Uterus (tissue), 2 donors: ENCODE data around the gene CCDC137.

ENCODE experiments used
- POLR2A ChIP-seq, 2 donors: fragments of 450-650 bp; IDR thresholded peaks; one replicate each; pipeline ENCODE4 v1.6.1; 2016; ENCODE audit warnings: antibody characterized with exemption in 2 of 2, mild to moderate bottlenecking in 1 of 2, moderate library complexity in 1 of 2
- TF ChIP-seq, protein P1 (sequence below), 4 experiments: fragments of 200-600 bp in 2 of 4; fragments of 450-650 bp in 2 of 4; sonication (generic) in 2 of 4; IDR thresholded peaks; one replicate each; pipeline ENCODE4 v1.5.1; 2016 to 2019; ENCODE audit warnings: antibody characterized with exemption in 4 of 4, mild to moderate bottlenecking in 2 of 4, moderate library complexity in 1 of 4

DNA sequence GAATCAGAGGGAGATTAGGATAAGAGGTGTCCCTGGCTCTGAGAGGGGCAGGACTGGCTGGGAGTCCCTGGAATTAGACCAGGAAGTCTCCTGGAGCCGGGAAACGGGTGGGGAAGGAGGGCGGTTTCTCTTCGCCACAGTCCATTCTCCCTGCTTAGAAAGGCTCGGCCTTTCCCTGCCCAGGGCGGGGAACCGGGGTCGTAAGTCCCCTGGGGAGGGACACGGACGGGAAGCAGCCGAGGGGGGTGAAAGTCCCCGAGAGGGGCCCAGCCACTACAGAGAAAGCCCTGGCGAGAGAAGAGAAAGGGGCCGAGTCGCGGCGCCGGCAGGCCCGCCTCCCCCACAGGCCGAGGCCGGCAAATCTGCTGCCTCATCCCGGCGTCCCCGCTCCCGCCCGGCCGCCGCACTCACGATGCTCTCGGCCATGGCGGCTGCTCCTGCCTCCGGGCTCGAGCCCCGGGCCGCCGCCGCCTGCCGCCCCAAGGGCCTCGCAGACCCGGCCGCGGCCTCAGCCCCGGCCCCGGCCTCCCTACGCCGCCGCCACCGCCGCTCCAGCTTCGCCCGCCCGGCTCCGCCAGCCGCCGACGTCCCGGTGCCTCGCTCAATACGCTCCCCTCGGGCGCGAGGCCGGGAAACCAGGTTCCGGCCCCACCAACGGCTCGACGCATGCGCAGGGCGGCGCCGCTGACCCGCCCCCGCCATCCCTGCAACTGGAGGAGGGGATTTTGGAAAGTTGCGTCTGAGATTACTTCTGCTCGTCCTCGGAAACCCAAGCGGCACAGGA, 29.8 kb upstream of the CCDC137 start, which contains the start of the genes NPLOC4 and TSPAN10:
- TF ChIP-seq POLR2A (IDR thresholded peaks at IDR 0.05) = peak; percentile 61 to 88
- TF ChIP-seq, protein P1, sequence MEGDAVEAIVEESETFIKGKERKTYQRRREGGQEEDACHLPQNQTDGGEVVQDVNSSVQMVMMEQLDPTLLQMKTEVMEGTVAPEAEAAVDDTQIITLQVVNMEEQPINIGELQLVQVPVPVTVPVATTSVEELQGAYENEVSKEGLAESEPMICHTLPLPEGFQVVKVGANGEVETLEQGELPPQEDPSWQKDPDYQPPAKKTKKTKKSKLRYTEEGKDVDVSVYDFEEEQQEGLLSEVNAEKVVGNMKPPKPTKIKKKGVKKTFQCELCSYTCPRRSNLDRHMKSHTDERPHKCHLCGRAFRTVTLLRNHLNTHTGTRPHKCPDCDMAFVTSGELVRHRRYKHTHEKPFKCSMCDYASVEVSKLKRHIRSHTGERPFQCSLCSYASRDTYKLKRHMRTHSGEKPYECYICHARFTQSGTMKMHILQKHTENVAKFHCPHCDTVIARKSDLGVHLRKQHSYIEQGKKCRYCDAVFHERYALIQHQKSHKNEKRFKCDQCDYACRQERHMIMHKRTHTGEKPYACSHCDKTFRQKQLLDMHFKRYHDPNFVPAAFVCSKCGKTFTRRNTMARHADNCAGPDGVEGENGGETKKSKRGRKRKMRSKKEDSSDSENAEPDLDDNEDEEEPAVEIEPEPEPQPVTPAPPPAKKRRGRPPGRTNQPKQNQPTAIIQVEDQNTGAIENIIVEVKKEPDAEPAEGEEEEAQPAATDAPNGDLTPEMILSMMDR (IDR thresholded peaks at IDR 0.05) = peak in 2 of 4 experiments; percentile 19 to 25
